SIG-M5 (cell line): Measurements from ENCODE around the gene DNAJC9.
A peak's percentile ranks its signal among the peaks of the same experiment; 100 is the strongest.
"Not testable (repeated sequence)": the region's sequence is repeated elsewhere in the genome, so short reads cannot be mapped to it uniquely, and the experiment has no call there.

Experiments used
- DNase-seq: peaks from one replicate; lab custom pipeline; 2025; lab: John Stamatoyannopoulos, UW

The DNAJC9 gene

DNA sequence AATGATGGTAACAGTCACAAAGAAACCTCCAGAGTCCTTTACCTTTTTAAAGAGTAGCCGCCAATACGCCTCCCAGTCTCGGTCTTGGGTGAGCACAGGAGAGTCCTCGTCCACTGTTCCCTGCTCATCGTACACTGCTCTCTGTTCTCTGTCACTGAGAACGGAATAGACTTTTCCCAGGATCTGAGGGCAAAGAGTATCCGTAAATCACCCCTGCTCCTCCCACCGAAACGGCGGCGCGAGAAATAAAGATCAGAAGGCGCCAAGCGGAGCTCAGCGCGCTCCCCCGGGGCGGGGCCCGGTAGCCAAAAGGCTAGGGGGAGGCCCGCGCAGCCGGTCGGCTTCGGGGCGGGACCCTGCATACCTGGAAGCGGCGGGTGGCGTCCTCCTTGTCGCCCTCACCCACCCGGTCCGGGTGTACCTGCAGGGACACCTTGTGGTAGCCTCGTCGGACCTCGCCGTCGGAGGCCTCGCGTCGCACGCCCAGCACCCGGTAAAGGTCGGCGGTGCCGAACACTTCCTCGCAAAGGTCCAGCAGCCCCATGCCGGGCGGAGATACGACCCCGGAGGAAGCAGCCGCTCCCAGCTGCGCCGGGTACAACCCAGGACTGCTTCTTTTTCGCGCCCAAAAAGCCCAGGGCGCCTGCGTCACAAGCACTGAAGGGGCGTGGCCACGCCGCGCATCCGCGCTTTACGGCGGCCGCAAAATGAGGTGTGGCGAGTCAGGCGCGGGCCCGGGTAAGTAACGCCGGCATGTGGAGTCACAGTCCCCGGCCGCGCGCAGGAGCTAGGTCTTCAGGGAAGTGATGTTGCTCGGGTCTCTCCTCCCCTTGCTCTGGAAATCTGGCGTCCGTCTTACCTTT lies at the start of gene DNAJC9:
DNAJC9 (minus strand) TSS at position 610 of the 863 bp plus-strand sequence; CDS start at position 544, 66 bp downstream.
- peak; percentile 62 for DNase-seq

DNA sequence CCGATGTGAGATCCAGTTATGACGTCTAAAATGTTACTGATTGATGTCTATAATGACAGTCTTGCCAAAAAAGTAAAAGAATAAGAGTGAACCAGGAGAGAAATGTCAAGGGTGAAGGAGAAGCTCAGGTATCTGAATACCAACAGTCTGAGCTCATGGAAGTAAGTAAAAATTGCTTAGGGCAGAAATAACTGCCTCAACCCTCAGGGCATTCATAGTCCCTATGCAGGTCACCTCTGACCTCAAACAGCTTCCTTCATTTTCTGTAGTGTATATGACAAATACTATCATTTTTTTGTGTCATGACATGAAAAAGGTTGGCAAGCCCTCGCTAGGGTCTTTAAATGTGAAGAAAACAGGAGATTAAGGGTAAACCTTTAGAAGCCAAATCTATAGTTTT lies 46.4 kb upstream of the DNAJC9 start:
- DNase-seq: no peak

DNA sequence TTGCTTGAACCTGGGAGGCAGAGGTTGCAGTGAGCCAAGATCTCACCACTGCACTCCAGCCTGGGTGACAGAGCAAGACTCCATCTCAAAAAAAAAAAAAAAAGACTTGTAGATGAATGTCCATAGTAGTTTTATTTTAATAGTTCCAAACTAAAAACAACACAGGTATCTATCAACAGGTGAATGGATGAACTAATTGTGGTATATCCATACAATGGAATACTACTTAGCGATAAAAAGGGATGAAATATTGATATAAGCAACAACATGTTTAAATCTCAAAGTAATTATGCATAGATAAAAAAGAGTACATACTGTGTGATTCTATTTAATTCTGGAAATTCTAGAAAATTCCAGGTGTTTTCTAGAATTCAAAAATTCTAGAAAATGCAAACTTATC lies 42.9 kb upstream of the DNAJC9 start:
- no peak for DNase-seq

DNA sequence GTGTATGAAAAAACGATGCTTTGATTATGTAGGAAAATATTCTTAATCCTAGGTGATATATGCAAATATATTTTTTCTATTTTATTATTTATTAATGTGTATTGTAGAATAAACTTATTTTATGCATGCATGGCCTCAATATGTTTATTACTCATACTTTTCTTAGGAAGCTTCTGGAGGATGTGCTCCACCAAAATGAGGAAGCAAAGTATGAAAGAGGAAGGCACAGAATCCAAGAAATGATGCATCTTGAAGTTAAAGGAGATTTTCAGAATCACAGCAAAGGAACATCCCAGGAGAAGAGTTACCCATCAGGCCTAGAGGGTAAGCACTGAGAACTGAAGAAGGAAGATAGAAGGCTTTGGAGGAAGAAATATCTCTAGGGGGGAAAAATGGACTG lies 40.4 kb upstream of the DNAJC9 start:
- peak; percentile 4 for DNase-seq

DNA sequence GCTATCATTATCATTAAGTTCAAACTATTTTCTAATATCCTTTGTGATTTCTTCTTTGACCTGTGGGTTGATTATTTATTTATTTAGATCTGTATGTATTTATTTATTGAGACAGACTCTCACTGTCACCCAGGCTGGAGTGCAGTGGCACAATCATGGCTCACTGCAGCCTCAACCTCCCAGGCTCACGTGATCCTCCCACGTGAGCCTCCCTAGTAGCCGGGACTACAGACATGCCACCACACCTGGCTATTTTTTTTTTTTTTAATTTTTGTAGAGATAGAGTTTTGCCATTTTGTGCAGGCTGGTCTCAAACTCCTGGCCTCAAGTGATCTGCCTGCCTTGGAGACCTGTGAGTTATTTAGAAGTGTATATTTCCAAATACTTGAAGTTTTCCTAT lies 34.0 kb upstream of the DNAJC9 start:
- no peak for DNase-seq

GRCh38 chr10:73264423-73264822 lies 17.4 kb upstream of the DNAJC9 start:
- DNase-seq: no peak

DNA sequence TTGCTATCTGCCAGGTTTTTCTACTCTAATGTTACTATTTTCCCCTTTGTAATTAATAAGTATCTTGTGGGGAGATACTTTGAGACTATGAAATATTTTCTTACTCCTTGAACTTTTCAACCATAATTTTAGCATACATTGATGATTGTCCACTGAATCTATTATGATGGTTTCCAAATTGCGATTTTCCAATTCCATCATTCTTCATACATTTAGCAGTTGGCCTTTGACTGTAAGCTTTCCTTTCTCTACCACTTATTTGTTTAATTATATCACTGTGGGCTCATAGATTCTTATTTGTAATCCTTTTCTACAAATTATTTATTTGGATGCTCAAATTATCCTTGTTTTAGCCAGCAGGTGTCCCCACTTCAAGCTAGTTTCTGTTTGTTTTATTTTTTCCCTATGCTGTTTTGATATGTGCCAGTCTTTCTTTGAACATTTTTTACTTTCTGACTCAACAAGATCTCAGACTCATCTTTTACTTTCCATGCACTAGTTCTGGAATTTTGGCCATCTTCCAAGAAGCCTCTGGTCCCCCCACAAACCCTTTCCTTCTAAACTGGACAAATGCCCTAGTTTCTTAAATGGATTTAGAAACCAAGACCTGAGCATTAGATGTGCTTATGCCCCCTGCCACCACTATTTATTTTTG lies 16.8 kb upstream of the DNAJC9 start:
- no peak for DNase-seq

DNA sequence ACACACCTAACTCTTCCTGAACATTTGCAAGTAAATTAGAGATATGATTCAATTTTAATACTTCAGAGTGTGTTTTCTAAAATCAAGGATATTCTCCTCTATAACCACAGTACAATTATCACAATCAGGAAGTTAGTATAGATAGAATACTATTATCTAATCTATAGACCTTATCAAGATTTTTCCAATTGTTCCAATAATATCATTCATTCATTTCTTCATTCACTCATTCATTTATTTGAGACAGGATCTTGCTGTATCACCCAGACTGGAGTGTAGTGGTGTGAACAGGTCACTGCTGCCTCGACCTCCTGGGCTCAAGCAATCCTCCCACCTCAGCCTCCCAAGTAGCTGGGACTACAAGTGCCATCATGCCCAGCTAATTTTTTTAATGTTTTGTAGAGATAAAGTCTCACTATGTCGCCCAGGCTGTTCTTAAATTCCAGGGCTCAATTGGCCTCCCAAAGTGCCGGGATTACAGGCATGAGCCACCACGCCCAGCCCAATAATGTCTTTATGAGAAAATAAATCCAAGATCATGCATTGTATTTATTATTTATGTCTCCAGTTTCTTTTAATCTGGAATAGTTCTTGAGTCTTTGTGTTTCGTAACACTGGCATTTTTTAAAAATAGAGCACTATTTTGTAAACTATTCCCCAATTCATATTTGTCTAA lies 16.0 kb upstream of the DNAJC9 start:
- DNase-seq: no peak

GRCh38 chr10:73262105-73262730 lies 15.2 kb upstream of the DNAJC9 start:
- no peak for DNase-seq

- DNase-seq: no peak
Measured at GRCh38 chr10:73261362-73261995, 14.4 kb upstream of the DNAJC9 start.

GRCh38 chr10:73258612-73259011 lies 11.6 kb upstream of the DNAJC9 start:
- not testable (repeated sequence) for DNase-seq

DNA sequence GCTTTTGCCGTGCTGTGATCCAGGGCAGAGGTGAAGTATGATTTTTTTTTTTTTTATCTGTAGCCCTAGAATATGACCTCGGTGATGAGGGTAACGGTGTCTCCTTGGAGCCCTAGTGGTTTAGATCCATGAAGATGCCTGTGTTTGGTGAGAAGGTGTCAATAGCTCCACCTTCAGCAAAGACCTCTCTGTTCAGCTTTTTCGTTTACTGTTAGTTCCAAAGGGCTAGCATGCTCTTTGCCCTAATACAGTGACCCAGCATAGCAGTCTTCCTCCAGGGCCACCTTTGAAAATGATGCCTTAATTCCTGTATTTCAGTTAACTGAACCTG lies 6.1 kb upstream of the DNAJC9 start:
- no peak for DNase-seq

- DNase-seq: peak; percentile 86
Measured at GRCh38 chr10:73252445-73253224, 5.6 kb upstream of the DNAJC9 start, which contains the start of gene MRPS16. Gene MRPS16, minus strand, starts transcription at chr10:73252644. Its CDS starts 162 bp downstream, at chr10:73252482.

DNA sequence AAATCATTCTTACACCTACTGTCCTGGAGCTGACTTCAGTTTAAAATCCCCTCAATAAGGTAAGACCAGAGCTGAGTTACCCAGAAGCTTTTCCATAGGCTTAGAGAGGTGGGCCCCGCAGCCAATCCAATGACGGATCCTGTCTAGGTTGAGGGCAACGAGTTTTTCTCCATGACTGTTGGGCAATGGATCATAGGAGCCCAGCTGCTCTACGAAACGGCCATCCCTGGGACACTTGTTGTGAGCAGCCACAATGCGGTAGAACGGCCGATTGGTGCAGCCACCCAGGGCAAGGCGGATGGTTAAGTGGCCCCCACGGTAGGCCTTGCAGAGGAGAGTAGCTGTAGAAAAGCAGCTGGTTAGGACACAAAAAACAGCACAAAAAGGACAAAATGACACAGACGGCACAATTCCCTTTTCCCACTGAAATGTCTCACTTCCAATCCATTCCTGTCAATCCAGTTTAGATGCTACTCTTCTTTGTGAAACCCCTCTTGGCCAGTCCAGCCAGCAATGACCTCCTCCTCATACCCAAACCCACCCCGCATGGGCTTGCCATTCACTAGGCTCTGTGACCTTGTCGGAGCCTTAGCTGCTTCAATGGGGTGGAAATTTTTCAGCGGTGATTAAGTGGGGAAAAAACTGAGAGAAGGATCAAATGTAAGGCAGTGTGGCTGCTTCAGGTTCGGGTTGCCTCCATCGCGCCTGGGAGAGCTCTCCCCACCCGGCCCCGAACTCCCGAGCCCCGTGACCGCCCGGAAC lies 4.8 kb upstream of the DNAJC9 start:
- DNase-seq: no peak

DNA sequence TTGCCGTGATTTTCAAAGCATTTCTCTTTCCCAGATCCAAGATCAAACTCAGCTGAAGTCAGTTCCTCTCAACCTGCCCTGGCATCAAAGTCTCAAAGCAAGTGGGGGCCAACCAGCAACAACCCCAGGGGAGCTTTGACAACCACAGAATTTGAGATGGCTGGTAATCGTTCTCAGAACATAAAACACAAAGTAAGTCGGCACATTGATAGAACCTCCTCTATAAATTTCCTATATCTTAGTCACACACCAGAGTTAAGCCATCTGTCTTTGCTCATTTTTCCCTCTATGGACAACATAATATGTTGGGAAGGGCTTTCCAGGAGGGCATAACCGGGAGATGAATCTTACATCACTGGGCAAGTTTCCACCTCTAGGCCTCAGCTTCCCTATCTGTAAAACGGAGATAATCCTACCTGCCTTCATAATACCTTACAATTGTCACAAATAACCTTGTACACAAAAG lies 1.2 kb upstream of the DNAJC9 start:
- no peak for DNase-seq

DNA sequence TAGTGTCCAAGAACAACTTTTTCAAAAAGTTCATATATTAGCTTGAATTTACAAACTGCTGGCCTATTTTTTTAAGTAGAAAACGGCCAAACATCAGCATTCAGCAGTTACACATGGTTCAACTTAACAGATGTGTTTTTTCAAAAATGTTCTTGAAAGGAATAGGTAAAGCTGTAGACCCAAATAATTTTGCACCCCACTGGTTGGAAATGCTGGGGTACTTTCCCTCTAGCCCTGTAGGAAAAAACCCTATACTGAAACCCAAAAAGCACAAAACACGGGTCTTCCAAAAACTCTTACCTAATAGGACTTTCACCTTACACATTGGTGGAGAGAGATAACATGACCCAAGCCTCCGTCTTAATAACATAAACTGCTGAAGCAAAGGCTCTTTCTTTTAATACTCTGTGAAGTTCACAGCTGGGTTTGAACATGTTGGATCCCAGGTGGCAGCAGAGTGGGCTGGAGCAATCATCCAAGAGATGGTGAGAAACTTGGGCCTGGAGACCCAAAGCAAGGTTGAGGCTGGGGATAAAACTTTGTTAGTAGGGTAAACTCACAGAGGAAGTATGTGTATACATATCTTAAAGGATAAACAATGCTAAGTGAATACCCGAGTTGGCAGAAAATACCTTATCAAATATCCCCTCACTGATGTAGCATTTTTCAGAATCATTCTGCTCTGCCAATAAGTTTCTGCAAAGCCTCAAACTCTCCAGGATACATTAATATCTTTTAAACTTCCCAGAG lies 629 bp upstream of the DNAJC9 start:
- no peak for DNase-seq

- no peak for DNase-seq
Measured at GRCh38 chr10:73246322-73246645, 771 bp downstream of the DNAJC9 start.

DNA sequence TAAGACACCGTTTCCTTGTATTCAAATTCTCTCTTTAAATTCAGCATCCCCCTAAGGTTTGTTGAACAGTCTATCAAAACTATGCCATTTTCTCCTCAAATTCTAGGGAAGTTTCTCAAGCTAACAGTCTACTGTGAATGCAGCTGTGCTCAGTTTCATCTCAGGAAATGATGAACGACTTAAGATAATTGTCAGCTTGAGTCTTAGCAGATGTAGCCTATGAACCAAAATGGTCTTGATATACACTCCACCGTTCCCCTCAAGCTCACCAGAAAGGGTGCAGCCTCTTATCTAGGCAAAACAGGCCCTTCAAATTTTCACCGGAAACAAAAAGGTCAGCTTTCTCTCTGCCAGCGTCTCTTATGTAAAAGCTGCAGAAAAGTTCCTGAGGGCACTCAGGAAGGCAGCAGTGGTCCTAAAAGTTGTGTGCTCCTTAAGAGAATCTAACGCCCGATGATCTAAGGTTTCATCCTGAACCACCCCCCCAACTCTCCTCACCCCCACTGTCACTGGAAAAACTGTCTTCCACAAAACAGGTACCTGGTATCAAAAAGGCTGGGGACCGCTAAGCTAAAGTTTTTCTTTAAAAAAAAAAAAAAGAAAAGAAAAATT lies 2.1 kb downstream of the DNAJC9 start:
- no peak for DNase-seq

- no peak for DNase-seq
Measured at GRCh38 chr10:73239908-73240307, 7.1 kb downstream of the DNAJC9 start.
